Choroid plexus epithelial cell (primary cell): ENCODE data around the gene TTC39A.

Experiments
- DNase-seq: peaks from one replicate; pipeline ENCODE4 v3.0.0-alpha.2; 2010; ENCODE audit warnings: low read depth
- H3K4me3 ChIP-seq: 2 replicates; pipeline ENCODE4 v1.5.1; 2011; ENCODE audit warnings: low read depth, mild to moderate bottlenecking, control low read depth, low read length, moderate library complexity
- TF ChIP-seq, protein P1 (sequence below): conservative IDR thresholded peaks from 2 replicates; pipeline ENCODE4 v1.5.1; 2011; ENCODE audit warnings: low read depth, mild to moderate bottlenecking, control low read depth, inconsistent platforms, low read length, moderate library complexity

TTC39A gene

DNA sequence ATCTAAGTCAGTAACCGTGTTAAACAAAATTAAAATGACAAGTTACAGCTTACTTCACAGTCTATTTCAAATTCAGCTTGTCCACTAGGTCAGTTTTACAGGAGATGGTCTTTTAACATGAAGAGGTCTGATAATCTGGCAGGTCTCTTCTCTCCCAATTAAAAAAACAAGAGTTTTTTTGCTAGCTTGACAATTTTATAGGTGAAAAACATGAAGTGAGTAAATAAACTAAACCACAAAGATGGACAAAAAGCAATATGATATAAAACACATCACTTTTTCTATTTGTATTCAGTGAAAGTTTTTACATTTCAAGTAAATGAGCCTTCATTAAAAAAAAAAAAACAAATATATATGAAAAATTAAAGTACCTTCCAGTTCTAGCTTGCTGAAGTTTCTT lies 25.0 kb upstream of the TTC39A start:
- TF ChIP-seq, protein P1, sequence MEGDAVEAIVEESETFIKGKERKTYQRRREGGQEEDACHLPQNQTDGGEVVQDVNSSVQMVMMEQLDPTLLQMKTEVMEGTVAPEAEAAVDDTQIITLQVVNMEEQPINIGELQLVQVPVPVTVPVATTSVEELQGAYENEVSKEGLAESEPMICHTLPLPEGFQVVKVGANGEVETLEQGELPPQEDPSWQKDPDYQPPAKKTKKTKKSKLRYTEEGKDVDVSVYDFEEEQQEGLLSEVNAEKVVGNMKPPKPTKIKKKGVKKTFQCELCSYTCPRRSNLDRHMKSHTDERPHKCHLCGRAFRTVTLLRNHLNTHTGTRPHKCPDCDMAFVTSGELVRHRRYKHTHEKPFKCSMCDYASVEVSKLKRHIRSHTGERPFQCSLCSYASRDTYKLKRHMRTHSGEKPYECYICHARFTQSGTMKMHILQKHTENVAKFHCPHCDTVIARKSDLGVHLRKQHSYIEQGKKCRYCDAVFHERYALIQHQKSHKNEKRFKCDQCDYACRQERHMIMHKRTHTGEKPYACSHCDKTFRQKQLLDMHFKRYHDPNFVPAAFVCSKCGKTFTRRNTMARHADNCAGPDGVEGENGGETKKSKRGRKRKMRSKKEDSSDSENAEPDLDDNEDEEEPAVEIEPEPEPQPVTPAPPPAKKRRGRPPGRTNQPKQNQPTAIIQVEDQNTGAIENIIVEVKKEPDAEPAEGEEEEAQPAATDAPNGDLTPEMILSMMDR = no peak
- no peak for DNase-seq
- no peak overlapping the region for H3K4me3 ChIP-seq

DNA sequence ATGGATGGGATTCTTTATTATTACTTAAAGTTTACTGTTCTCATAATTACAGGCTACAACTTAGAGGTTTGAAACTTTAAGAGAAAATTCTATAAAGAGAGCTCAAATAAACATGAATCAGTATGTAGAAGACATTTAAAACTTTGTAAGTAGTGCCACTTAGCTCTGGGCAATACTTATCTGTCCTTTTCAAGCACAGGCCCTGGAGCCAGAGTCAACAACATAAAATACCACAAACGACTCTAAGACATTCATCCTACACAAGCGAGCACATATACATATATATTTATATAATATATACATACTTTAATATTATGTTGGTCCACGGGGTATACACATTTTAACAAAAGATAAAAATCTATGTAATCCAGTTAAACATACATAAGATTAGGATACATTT lies 24.1 kb upstream of the TTC39A start:
- TF ChIP-seq, protein P1 = no peak
- H3K4me3 ChIP-seq = no peak overlapping the region
- no peak for DNase-seq

DNA sequence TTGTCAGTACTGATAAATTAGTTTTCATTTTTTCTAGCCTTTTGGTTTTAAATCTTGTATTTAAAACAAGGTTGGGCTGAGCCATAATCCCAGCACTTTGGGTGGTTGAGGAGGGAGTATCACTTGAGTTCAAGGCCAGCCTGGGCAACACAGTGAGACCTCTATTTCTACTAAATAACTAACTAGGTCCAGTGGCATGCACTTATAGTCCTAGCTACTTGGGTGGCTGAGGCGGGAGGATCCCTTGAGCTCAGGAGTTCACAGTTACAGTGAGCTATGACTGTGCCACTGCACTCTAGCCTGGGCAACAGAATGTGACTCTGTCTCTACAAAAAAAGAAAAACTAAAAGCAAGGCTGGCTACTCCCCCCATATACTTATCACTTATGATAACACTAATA lies 21.5 kb upstream of the TTC39A start:
- no peak overlapping the region for H3K4me3 ChIP-seq
- TF ChIP-seq, protein P1 = no peak
- no peak for DNase-seq

DNA sequence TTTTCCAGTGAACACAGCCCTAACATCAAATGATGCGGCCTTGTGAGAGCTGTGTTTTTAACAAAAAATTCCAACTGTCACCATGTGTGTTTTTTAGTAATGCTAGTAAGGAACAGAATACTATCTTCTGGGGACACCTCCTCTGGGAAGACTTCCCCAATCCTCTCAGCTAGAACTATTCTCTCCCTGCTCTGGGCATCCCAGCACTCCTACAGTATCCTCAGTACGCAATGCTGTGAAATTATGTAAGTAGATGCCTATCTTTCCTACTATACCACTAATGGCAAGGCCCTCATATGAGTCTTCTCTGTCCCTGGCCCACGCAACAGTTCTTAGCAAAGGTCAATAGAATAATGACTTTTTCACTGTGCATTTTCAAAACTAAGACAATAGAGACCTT lies 19.5 kb upstream of the TTC39A start:
- H3K4me3 ChIP-seq = no peak overlapping the region
- DNase-seq = no peak
- TF ChIP-seq, protein P1 = no peak

DNA sequence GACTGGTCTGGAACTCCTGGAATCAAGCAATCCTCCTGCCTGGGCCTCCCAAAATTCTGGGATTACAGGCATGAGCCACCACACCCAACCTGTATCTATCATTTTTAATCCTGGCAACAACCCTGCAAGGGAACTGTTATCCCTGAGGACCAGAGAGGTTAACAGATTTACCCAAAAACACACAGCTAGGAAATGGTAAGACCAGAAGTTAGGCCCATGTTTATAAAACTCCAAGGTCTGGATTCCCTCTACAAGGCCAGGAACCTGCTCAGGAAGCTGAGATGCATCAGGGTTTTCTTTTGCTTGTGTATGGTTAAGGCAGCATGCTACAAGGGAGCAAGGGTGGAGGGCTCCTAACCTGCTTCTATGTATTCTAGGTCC lies 17.8 kb upstream of the TTC39A start:
- H3K4me3 ChIP-seq = no peak overlapping the region
- DNase-seq = no peak
- TF ChIP-seq, protein P1 = no peak

DNA sequence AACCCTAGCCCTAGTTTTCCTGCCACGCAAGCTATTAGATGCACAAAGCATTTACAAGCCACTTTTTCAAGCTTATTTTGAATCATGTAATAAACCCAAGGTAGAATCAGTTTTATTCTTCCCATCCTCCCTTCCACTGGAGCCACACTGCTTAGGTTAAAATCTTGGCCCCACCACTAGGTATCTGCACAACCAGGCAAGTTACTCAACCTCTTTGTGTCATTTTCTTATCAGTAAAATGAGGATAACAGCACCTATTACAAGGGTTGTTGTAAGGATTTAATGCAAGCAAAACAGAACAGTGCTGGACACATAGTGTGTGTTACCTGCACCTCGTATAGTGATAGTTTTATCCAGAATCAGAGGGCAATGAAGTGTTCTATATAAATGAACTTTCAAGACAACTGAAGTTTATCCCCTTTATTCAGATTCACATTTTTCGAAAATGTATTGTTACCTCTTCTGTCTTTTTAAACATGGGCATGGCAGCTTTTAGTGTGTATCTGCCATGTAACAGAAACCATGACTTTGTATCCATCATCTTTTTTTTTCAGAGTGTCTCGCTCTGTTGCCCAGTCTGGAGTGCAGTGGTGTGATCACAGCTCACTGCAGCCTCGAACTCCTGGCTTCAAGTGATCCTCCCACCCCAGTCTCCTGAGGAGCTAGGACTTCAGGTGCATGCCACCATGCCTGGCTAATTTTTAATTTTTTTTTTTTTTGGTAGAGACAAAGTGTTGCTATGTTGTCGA lies 17.2 kb upstream of the TTC39A start:
- no peak for DNase-seq
- H3K4me3 ChIP-seq = no peak overlapping the region
- TF ChIP-seq, protein P1 = no peak

DNA sequence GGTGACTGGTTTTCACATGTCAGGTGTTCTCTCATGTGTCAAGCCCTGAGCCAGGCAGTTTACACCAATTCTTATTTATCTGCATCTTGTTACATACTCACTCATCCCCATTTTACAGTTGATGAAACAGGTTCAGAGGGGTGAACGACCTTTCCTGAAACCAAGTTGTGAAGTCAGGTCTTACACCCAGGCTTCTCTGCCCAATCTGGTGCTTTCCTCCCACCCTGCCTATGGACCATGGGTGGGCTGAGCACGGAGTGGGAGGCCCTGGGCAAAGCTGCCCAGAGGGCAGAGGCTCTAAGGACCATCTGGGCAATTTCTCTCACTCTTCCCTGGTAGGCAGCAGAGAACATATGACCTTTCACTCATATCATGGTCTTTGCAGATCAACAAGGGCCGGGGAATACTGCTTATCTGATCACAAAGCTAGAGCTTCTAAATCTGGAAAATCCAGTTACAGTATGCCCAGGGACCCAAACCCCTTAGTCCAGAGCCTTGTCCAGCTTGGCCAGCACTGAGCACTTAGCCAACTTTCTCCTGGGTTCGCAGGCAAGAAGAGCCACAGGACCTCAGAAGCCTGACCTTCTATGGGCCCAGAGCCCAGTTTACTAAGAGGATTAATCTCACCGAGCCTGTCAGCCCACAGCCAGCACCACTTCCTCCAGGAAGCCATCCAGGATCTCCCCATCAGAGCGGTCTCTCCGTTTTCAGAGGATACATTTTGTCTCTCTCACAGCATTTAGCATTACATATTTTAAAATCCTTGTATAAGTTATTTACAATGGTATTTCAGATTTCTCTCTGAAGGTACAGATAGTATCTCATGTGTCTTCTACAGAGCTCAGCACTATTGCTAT lies 16.0 kb upstream of the TTC39A start:
- H3K4me3 ChIP-seq = no peak overlapping the region
- no peak for DNase-seq
- TF ChIP-seq, protein P1 = no peak
